SIG-M5 treated with dmso at 0.1 percent for 504 hours (cell line): ENCODE data around the gene MAD1L1.
"Not testable (repeated sequence)": the region's sequence is repeated elsewhere in the genome, so short reads cannot be mapped to it uniquely, and the experiment has no call there.

Experiments
- DNase-seq: peaks from one replicate; lab custom pipeline; 2025; ENCODE audit not compliant: unreplicated experiment; lab: John Stamatoyannopoulos, UW

Gene MAD1L1

GRCh38 chr7:1975179-1975578 lies 257.6 kb downstream of the MAD1L1 start:
- no peak for DNase-seq

GRCh38 chr7:1974290-1975101 lies 258.2 kb downstream of the MAD1L1 start:
- no peak for DNase-seq

- no peak for DNase-seq
Observed at GRCh38 chr7:1973321-1974251, 259.2 kb downstream of the MAD1L1 start.

- no peak for DNase-seq
Observed at GRCh38 chr7:1972744-1973143, 260.0 kb downstream of the MAD1L1 start.

GRCh38 chr7:1971946-1972654 lies 260.6 kb downstream of the MAD1L1 start:
- no peak for DNase-seq

GRCh38 chr7:1970895-1971294 lies 261.9 kb downstream of the MAD1L1 start:
- DNase-seq = no peak

GRCh38 chr7:1970285-1970660 lies 262.5 kb downstream of the MAD1L1 start:
- not testable (repeated sequence) for DNase-seq

GRCh38 chr7:1969459-1970284 lies 263.1 kb downstream of the MAD1L1 start:
- no peak for DNase-seq

- no peak for DNase-seq
Observed at GRCh38 chr7:1968397-1969111, 264.2 kb downstream of the MAD1L1 start.

- DNase-seq = no peak
Observed at GRCh38 chr7:1967512-1968396, 265.0 kb downstream of the MAD1L1 start.

GRCh38 chr7:1966631-1967200 lies 266.0 kb downstream of the MAD1L1 start:
- no peak for DNase-seq

- no peak for DNase-seq
Observed at GRCh38 chr7:1965579-1966294, 267.0 kb downstream of the MAD1L1 start.

- DNase-seq = no peak
Observed at GRCh38 chr7:1964913-1965578, 267.7 kb downstream of the MAD1L1 start.

- no peak for DNase-seq
Observed at GRCh38 chr7:1964211-1964912, 268.4 kb downstream of the MAD1L1 start.

GRCh38 chr7:1963575-1963974 lies 269.2 kb downstream of the MAD1L1 start:
- no peak for DNase-seq

GRCh38 chr7:1961701-1962276 lies 271.0 kb downstream of the MAD1L1 start:
- DNase-seq = no peak
